Mucosa of descending colon (tissue), 3 donors: ENCODE measurements around the gene SESN3. TPM values are rescaled to one million over a fixed set of nuclear protein-coding genes. Genes with fewer than 3 reads are reported as not detected.
"Not testable (repeated sequence)": the region's sequence is repeated elsewhere in the genome, so short reads cannot be mapped to it uniquely, and the experiment has no call there.

Source experiments
- ATAC-seq: fragments of 200-7000 bp; cut with Tn5 transposase; one replicate; pipeline ENCODE4 v1.9.1; 2020; ENCODE audit warnings: mild to moderate bottlenecking, moderate library complexity
- DNase-seq, 3 donors: peaks; one replicate each; pipeline ENCODE4 v3.0.0-alpha.2; 2020
- H3K36me3 ChIP-seq: fragments of 200-600 bp; one replicate; pipeline ENCODE4 v1.8.0; 2021; ENCODE audit warnings: low read depth, mild to moderate bottlenecking
- H3K4me1 ChIP-seq: fragments of 200-600 bp; one replicate; pipeline ENCODE4 v1.8.0; 2021; ENCODE audit warnings: low read depth, mild to moderate bottlenecking
- H3K4me3 ChIP-seq: fragments of 200-600 bp; one replicate; pipeline ENCODE4 v1.8.0; 2021; ENCODE audit warnings: mild to moderate bottlenecking
- H3K9me3 ChIP-seq: fragments of 200-600 bp; one replicate; pipeline ENCODE4 v1.8.0; 2021; ENCODE audit warnings: mild to moderate bottlenecking
- CTCF ChIP-seq: fragments of 200-600 bp; IDR thresholded peaks from one replicate; pipeline ENCODE4 v1.8.0; 2022; ENCODE audit warnings: antibody characterized with exemption, mild to moderate bottlenecking
- intact Hi-C, 2 donors: fragments of 100-400 bp; cut with DNase I in 1 of 2; cut with micrococcal nuclease in 1 of 2; formaldehyde crosslinking; loops; one replicate each; pipeline versions ENCODE4 v1.11.0 to v1.11.1; 2022; cut with DNase I, micrococcal nuclease
- total RNA-seq, 3 donors: library from RNA; stranded (reverse); fragmentation: NEBNext Ultra II Directional in 2 of 3; extraction: Animal tissue kit (Norgen Biotek cat#: 25700) in 2 of 3; gene quantifications; one replicate each; pipeline versions ENCODE4 v1.2.1 to v1.2.4, GENCODE V29; 2021 to 2023
- donor health status: DM: no; HTN: no; CAD: no; lungs with moderate emphysema.
- donor health status: DM: no; HTN: no; CAD: no.
- donor health status: DM: no; HTN: yes; CAD: no.

SESN3 gene
- total RNA-seq, 3 donors from 2014 or later: 13.8 to 26.1 (median 17.5) TPM

- H3K4me3 ChIP-seq: peak overlapping the region; percentile 69
- ATAC-seq (peak; percentile 20), DNase-seq (no peak)
- no peak for TF ChIP-seq CTCF
- H3K9me3 ChIP-seq: no peaks in the 10 kb centered on the region
- intact Hi-C loops: no loop called here
- H3K36me3 ChIP-seq: no peaks in the 10 kb centered on the region
- H3K4me1 ChIP-seq: peaks cover 6% of the 10 kb centered on the region
Observed at GRCh38 chr11:95230810-95231126, 234 bp downstream of the SESN3 start.

GRCh38 chr11:95229993-95230809 lies 801 bp downstream of the SESN3 start:
- ATAC-seq (no peak), DNase-seq (peak in 2 of 3 donors; percentile 32 to 59)
- no peaks in the 10 kb centered on the region for H3K36me3 ChIP-seq
- TF ChIP-seq CTCF: no peak
- peaks cover 6% of the 10 kb centered on the region for H3K4me1 ChIP-seq
- H3K4me3 ChIP-seq: peak overlapping the region; percentile 69
- H3K9me3 ChIP-seq: no peaks in the 10 kb centered on the region
- intact Hi-C loops: no loop called here

- no peak for TF ChIP-seq CTCF
- no peak for DNase-seq
- intact Hi-C loops: no loop called here
- Histone ChIP-seq H3K36me3 (no peaks in the 10 kb centered on the region), H3K4me3 (no peak overlapping the region), H3K9me3 (no peaks in the 10 kb centered on the region), H3K4me1 (peaks cover 6% of the 10 kb centered on the region)
- no peak for ATAC-seq
Observed at GRCh38 chr11:95229199-95229992, 1.6 kb downstream of the SESN3 start.

GRCh38 chr11:95228081-95228749 lies 2.8 kb downstream of the SESN3 start:
- Histone ChIP-seq H3K4me3 (no peak overlapping the region), H3K36me3 (no peaks in the 10 kb centered on the region), H3K4me1 (peaks cover 6% of the 10 kb centered on the region), H3K9me3 (no peaks in the 10 kb centered on the region)
- DNase-seq (no peak), ATAC-seq (no peak)
- no peak for TF ChIP-seq CTCF
- intact Hi-C loops: no loop called here

GRCh38 chr11:95227060-95227459 lies 3.9 kb downstream of the SESN3 start:
- H3K4me1 ChIP-seq, ATAC-seq, DNase-seq, H3K9me3 ChIP-seq, H3K4me3 ChIP-seq, intact Hi-C loops, H3K36me3 ChIP-seq: not testable (repeated sequence)

GRCh38 chr11:95222817-95223216 lies 8.2 kb downstream of the SESN3 start:
- H3K4me3 ChIP-seq: no peak overlapping the region
- no peaks in the 10 kb centered on the region for H3K9me3 ChIP-seq
- H3K36me3 ChIP-seq: no peaks in the 10 kb centered on the region
- no peaks in the 10 kb centered on the region for H3K4me1 ChIP-seq
- TF ChIP-seq CTCF: no peak
- DNase-seq (no peak), ATAC-seq (no peak)
- intact Hi-C loops: no loop called here
